ENCODE data around the gene MAP3K5.

Gene MAP3K5

DNA sequence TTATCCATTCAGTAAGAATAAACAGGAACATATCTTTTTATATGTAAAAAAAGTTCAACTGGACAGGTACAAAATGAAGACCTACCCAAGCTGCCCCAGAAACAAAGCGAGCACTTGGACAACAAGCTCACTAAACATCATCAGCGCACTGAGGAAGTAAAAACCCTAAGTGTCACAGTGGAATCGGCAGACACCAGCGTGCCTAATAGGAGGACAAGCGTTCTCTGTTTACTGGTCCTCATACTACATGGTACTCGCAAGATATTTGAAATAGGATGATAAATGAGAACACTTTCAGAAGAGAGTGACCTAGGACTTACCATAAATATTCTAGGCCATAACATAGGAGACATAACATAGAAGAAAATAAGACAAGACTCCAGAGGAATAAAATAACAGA, 260.2 kb downstream of the MAP3K5 start:
- TF ChIP-seq SIN3A (IDR thresholded peaks at IDR 0.05; ENCODE audit: borderline replicate concordance, insufficient read depth, low read length) (no peak), FOXP2 (optimal IDR thresholded peaks at IDR 0.05; ENCODE audit: borderline replicate concordance, extremely low read depth, extremely low read length, insufficient read depth) (no peak), POLR2AphosphoS5 (IDR thresholded peaks at IDR 0.05; ENCODE audit: low read depth, low read length) (no peak), TAF1 (IDR thresholded peaks at IDR 0.05; ENCODE audit: borderline replicate concordance, insufficient read depth, low read length) (no peak)
- TF ChIP-seq, protein P1, sequence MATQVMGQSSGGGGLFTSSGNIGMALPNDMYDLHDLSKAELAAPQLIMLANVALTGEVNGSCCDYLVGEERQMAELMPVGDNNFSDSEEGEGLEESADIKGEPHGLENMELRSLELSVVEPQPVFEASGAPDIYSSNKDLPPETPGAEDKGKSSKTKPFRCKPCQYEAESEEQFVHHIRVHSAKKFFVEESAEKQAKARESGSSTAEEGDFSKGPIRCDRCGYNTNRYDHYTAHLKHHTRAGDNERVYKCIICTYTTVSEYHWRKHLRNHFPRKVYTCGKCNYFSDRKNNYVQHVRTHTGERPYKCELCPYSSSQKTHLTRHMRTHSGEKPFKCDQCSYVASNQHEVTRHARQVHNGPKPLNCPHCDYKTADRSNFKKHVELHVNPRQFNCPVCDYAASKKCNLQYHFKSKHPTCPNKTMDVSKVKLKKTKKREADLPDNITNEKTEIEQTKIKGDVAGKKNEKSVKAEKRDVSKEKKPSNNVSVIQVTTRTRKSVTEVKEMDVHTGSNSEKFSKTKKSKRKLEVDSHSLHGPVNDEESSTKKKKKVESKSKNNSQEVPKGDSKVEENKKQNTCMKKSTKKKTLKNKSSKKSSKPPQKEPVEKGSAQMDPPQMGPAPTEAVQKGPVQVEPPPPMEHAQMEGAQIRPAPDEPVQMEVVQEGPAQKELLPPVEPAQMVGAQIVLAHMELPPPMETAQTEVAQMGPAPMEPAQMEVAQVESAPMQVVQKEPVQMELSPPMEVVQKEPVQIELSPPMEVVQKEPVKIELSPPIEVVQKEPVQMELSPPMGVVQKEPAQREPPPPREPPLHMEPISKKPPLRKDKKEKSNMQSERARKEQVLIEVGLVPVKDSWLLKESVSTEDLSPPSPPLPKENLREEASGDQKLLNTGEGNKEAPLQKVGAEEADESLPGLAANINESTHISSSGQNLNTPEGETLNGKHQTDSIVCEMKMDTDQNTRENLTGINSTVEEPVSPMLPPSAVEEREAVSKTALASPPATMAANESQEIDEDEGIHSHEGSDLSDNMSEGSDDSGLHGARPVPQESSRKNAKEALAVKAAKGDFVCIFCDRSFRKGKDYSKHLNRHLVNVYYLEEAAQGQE (IDR thresholded peaks at IDR 0.05; ENCODE audit: insufficient read depth in 1 of 2, low read depth in 2 of 2, low read length in 2 of 2) = no peak

DNA sequence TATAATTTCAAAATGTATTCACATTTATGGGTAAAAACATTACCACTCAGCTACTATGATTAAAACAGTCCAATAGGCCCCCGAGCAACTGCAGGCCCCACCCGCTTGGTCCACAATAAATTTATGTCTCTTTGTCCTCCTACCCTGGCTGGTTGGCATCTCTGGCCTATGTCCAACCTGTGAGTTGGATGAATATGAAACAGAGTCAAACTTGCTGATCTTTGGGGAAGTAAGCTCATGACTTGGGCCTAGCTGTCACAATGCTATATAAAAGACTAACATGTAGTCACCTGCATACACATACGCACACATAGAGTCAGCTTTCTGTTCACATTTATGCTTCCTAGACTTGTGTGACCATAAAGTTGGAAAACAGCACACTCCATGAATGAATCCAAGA, 262.6 kb downstream of the MAP3K5 start:
- no peak for TF ChIP-seq FOXP2 (optimal IDR thresholded peaks at IDR 0.05; ENCODE audit: borderline replicate concordance, extremely low read depth, extremely low read length, insufficient read depth)
- no peak for TF ChIP-seq SIN3A (IDR thresholded peaks at IDR 0.05; ENCODE audit: borderline replicate concordance, insufficient read depth, low read length)
- no peak for TF ChIP-seq POLR2AphosphoS5 (IDR thresholded peaks at IDR 0.05; ENCODE audit: low read depth, low read length)
- no peak for TF ChIP-seq TAF1 (IDR thresholded peaks at IDR 0.05; ENCODE audit: borderline replicate concordance, insufficient read depth, low read length)
- TF ChIP-seq, protein P1 (IDR thresholded peaks at IDR 0.05; ENCODE audit: insufficient read depth in 1 of 2, low read depth in 2 of 2, low read length in 2 of 2) = no peak

GRCh38 chr6:136528477-136528876, 263.8 kb downstream of the MAP3K5 start:
- TF ChIP-seq SIN3A (IDR thresholded peaks at IDR 0.05; ENCODE audit: borderline replicate concordance, insufficient read depth, low read length) (no peak), TAF1 (IDR thresholded peaks at IDR 0.05; ENCODE audit: borderline replicate concordance, insufficient read depth, low read length) (no peak), POLR2AphosphoS5 (IDR thresholded peaks at IDR 0.05; ENCODE audit: low read depth, low read length) (no peak), FOXP2 (optimal IDR thresholded peaks at IDR 0.05; ENCODE audit: borderline replicate concordance, extremely low read depth, extremely low read length, insufficient read depth) (no peak)
- TF ChIP-seq, protein P1 (IDR thresholded peaks at IDR 0.05; ENCODE audit: insufficient read depth in 1 of 2, low read depth in 2 of 2, low read length in 2 of 2) = no peak

- TF ChIP-seq, protein P1 (IDR thresholded peaks at IDR 0.05; ENCODE audit: insufficient read depth in 1 of 2, low read depth in 2 of 2, low read length in 2 of 2) = no peak
- no peak for TF ChIP-seq TAF1 (IDR thresholded peaks at IDR 0.05; ENCODE audit: borderline replicate concordance, insufficient read depth, low read length)
- no peak for TF ChIP-seq SIN3A (IDR thresholded peaks at IDR 0.05; ENCODE audit: borderline replicate concordance, insufficient read depth, low read length)
- TF ChIP-seq FOXP2 (optimal IDR thresholded peaks at IDR 0.05; ENCODE audit: borderline replicate concordance, extremely low read depth, extremely low read length, insufficient read depth) = no peak
- TF ChIP-seq POLR2AphosphoS5 (IDR thresholded peaks at IDR 0.05; ENCODE audit: low read depth, low read length) = no peak
Measured at GRCh38 chr6:136527831-136528230, 264.4 kb downstream of the MAP3K5 start.

- TF ChIP-seq SIN3A (IDR thresholded peaks at IDR 0.05; ENCODE audit: borderline replicate concordance, insufficient read depth, low read length) = no peak
- no peak for TF ChIP-seq POLR2AphosphoS5 (IDR thresholded peaks at IDR 0.05; ENCODE audit: low read depth, low read length)
- TF ChIP-seq, protein P1 (IDR thresholded peaks at IDR 0.05; ENCODE audit: insufficient read depth in 1 of 2, low read depth in 2 of 2, low read length in 2 of 2) = no peak
- TF ChIP-seq TAF1 (IDR thresholded peaks at IDR 0.05; ENCODE audit: borderline replicate concordance, insufficient read depth, low read length) = no peak
- no peak for TF ChIP-seq FOXP2 (optimal IDR thresholded peaks at IDR 0.05; ENCODE audit: borderline replicate concordance, extremely low read depth, extremely low read length, insufficient read depth)
Measured at GRCh38 chr6:136526937-136527336, 265.3 kb downstream of the MAP3K5 start.
